GM19043 (cell line): ENCODE data around the gene FUBP1.
A peak's percentile ranks its signal among the peaks of the same experiment; 100 is the strongest.
"Not testable (repeated sequence)": the region's sequence is repeated elsewhere in the genome, so short reads cannot be mapped to it uniquely, and the experiment has no call there.

Experiments
- ATAC-seq: cut with Tn5 transposase; IDR thresholded peaks from one replicate; pipeline ENCODE4 v1.9.1; 2021; ENCODE audit warnings: low read depth; ENCODE audit not compliant: unreplicated experiment

Gene FUBP1

DNA sequence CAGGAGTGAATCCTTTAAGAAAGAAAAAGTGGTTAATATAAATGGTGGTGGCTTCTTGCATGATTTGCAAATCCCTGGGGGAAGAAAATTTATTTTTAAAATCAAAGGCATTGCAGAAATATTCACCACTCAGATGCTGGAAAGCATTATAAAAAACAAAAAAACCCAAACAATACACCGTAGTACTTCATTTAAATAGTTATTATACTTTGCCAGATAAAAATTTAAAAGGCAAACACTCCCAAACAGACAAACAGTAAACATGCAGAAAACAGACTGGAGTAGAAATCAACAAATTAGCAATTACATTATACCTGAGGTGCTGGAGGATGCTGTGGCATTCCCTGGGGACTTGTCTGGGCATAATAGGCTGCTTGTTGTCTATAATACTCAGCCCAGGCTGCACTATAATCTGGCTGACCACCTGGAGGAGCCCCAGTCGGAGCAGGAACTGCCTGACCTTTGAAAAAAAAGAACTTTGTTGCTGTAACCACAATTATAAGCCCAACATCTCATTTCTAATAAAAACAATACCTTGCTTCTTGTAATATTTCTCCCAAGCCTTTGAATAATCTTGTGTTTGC, 29.9 kb downstream of the FUBP1 start:
- ATAC-seq, result no peak

DNA sequence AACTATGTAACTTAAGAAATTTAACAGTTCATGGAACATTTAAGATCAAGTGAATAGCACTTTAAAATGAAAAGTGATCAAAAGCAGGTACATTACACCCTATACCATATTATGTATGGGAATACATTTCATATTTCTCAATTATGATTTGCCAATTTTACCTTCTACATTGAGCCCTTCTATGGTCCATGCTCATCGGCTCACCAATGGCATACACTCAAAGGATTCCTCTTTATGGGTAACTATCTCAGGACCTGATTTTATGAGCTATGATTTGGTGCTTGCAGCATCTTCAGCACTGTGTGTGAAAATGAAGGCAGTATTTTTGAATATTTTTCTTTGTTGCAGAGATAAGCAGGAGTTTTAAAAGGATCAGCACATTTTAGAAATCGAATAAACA, 33.5 kb downstream of the FUBP1 start:
- ATAC-seq, result no peak

DNA sequence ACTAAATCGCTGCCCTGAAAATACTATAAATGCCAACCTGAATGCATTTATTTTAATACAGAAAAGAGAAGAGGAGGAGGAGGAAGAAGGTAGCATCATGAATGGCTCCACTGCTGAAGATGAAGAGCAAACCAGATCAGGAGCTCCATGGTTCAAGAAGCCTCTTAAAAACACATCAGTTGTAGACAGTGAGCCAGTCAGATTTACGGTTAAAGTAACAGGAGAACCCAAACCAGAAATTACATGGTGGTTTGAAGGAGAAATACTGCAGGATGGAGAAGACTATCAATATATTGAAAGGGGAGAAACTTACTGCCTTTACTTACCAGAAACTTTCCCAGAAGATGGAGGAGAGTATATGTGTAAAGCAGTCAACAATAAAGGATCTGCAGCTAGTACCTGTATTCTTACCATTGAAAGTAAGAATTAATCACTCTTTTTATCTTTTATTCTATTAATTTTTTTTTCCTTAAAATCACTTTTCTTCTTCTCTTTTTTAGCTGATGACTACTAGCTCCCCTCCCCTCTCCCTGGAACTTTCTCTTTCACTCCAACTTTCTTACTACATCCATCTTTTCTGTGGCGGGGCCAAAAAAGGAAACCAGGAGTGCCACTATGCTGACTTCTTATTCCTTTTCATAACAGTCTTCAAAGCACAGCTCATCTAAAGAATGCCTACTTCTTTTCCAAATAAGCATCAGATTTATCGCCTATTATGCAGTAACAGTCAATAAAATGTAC, 36.3 kb downstream of the FUBP1 start:
- no peak for ATAC-seq

DNA sequence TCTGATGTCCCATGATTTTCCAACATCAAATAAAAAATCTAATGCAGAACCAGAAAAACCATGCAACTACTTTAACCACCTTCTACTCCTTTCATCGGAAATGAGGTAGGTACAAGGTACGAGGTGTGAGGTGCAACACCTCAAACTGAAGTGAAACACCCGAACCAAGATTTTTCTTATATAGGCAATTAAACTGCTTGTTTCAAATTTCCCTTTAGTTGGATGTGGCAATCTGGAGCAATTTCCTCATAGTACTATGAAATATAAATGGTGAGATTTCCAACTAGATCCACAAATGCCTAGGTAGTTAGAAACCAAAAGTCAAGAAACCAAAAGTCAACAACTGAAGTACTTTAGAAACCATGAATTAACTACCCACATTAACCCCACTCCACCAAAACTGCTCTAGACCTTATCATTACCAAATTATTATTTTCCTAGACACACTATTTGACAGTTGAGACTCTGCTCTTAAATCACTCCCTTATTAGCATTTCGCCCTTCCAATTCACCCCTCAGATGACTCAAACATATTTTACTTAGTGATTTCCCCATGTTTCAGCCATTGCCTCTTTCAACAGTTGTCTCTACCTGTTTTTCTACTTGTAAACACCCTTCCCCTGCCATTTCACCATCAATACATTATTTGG, 37.8 kb downstream of the FUBP1 start:
- ATAC-seq, result no peak

DNA sequence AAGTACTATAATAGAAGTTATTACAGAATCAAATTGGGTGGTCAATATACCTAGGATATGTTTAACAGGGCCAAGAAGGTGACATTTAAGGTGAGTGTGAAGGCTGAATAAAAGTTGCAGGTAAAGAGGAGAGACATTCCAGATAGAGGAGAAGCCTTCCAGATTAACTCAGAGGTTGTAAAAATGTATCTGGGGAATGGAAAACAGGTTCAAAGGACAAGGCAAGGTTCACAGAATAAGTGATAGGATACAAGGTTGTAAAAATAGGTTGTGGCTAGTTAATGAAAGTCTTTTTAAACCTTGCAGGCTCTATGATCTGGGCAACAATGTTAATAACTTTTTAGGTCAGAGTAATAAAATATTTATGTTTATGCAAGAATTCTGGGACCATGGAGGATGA, 40.2 kb downstream of the FUBP1 start:
- ATAC-seq, result no peak

DNA sequence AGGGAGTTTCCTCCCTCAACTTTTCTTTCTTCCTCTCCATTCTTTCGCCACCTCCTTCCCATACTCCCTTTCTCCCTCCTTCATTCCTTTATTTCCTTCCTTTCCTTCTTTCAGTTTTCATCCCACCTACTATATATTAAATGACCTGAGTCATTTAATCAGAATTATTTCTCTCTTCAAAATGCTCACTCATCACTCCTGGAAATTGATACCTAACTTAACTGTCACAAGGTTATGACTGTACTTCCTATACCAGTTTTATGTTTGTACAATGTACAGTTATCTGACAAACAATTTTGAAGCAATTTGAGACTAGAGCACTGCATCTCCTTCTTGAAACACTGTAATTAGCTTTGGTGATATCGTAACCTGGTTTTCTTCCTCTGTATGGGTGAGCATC, 49.1 kb downstream of the FUBP1 start:
- ATAC-seq, result no peak

DNA sequence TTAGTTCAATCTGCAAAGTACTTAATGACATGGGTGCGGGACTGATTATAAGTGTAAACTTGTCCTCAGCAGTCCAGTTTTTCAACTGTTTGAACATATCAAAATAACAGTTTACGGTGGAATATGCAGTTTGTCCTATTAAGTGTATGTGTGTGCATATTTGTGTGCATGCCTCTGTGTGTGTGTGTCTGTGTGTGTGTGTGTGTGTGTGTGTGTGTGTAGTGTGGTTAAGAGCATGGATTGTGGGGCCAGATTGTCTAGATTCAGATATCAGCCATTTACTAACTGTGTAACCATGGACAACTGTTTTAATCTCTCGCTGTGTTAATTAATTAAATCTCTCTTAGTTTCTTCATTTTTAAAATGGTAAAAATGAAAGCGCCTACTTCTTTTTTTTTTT, 51.5 kb downstream of the FUBP1 start:
- no peak for ATAC-seq

DNA sequence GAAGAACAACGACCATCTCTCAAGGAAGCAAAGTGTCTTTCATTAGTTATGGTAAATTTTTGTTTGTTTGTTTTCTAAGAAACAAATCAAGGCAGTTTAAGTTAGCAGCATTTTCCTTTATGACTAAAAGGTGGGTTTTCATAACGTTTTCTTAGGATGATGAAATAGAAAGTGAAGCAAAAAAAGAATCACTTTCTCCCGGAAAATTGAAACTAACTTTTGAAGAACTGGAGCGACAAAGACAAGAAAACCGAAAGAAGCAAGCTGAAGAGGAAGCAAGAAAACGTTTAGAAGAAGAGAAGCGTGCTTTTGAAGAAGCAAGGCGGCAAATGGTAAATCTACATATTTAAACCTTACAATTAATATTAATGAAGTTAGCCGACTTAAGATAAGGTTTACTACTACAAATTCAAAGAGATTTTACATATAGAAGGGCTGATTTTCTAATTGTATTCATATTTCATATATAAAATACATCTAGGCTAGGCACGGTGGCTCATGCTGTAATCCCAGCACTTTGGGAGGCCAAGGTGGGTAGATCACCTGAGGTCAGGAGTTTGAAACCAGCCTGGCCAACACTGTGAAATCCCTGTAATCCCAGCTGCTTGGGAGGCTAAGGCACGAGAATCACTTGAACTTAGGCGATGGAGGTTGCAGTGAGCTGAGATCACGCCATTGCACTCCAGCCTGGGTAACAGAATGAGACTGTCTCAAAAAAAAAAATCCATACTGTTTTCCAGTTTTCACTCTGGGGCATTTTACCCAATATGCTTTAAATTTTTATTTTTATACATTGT, 52.1 kb downstream of the FUBP1 start:
- peak; percentile 63 for ATAC-seq

DNA sequence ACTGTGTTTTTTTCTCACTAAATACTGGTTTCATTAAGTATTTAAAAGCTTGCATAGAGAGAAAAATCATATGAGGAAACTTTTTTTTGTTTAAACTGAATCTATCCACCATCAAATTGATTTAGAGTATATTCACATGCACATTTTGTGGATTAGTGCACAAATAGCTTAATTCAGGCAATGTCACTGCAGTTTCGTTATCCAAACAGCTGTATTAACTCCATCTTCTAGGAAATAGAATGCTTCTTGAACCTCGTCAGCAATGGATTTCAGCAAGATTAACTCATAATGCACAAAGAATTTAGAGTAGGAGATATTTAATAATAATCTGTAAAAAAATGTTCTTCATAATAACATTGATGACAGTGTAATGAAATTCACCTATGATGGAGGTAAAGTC, 52.9 kb downstream of the FUBP1 start:
- ATAC-seq, result no peak

DNA sequence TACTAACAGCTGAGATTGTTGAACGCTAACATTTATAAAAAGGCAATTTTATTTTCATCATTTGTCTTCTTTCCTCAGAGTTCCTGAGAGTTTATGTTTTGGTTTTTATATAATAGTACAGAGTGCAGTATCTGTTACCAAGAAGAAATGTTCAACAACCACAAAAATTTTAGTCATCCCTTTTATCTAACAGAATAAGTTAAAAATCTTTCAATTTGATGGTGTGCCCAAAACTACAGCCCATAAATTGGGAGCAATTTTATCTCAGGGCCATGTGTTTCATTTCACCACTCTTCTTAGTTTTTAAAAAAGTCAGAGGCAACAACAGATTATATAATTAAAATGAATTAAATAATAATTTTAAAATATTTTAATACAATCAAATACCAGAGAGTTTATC, 53.4 kb downstream of the FUBP1 start:
- ATAC-seq, result no peak

DNA sequence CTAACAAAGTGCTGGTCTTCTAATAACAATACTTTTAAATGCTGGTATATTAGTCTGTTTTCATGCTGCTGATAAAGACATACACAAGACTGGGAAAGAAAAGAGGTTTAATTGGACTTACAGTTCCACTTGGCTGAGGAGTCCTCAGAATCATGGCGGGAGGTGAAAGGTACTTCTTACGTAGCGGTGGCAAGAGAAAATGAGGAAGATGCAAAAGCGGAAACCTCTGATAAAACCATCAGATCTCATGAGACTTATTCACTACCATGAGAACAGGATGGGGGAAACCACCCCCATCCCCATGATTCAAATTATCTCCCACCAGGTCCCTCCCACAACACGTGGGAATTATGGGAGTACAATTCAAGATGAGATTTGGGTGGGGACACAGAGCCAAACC, 60.0 kb downstream of the FUBP1 start:
- not testable (repeated sequence) for ATAC-seq

DNA sequence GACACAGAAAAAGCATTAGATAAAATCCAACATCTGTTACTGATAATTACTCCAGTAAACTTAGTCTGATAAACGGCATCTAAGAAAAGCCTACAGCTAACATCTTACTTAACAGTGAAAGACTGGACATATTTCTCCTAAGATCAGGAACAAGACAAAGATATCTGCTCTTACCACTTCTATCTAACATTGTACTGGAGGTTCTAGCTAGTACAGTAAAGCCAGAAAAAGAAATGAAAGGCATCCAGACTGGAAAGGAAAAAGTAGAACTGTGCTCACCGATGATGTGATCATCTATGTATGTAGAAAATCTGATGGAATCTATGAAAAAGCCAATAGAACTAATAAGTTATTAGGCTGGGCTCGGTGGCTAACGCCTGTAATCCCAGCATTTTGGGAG, 68.8 kb downstream of the FUBP1 start:
- no peak for ATAC-seq

DNA sequence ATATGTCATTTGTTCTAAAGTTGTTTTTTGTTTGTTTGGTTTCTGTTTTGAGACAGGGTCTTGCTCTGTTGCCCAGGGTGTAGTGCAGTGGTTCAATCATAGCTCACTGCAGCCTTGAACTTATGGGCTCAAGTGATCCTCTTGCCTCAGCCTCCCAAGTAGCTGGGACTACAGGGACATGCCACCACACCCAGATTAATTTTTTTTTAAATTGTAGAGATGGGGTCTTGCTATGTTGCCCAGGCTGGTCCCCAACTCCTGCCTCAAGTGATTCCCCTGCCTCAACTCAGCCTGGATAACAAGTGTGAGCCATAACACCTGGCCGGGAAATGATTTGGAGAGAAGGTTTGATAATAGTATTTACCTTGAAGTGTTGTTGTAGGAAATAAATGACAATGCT, 72.2 kb downstream of the FUBP1 start:
- no peak for ATAC-seq

DNA sequence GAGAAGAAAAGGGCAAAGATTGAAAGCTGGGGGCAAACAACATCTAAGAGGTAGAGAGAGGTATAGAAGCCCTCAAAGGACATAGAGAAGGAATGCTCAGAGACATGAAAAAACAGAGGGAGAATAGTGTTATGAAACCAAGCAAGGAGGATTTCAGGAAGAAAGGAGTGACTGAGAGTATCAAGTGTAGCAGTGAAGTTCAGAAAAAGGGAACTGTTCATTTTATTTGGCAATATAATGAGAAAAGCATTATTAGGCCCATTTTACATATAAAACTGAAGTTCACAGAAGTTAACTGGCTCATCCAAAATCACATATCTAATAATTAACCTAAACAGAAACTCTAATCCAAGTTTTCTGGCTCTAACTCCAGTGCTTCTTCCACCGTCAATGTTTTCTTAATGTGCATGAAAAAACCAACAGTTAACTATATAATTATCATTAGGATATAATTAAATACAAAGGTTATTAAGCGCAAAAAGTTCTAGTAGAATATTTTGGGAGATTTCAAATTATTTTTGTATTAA, 72.8 kb downstream of the FUBP1 start:
- no peak for ATAC-seq

DNA sequence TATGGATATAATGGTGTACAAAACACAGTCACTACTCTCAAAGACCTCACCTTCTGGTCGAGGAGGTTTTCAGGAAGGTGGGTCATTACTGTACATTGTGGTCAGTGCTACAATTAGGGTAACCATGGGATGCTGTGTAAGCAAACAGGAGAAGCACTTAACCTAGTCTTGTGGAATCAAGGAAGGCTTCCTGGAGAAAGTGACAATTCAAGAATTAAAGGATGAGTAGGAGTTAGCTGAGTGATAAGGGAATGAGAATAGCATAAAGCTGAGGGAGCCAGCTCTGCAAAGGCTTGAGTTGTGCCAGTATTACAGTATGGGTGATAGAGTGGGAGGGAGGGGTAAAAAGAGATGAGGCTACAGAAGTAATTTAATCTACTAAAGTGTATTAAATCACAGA, 73.3 kb downstream of the FUBP1 start:
- no peak for ATAC-seq

DNA sequence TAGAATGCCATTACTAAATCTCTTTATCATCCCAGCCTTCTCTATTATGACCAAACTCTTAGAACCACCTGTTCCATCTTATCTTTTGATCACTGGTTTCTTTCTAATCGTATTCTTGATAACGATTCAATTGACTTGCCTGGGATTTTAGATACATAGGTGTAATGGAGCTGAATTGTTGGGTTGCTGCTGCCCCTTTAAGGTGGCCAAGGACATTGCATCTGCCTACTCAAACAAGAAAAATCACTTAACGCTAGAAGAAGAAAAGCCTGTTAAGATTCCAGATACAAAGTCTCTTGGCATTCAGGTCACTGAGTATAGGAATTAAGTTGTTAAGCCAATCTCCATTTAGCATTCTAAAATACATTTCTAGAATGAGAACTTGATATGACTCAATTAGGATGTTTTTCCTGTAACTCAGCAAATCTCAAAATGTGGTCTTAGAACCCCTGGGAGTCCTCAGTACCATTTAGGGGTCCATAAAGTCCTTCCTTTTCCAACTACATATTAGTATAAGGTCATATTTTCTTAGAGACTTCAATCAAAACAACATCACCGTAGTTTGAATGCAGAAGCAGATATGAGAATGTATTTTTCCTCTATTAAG, 78.1 kb downstream of the FUBP1 start:
- no peak for ATAC-seq

DNA sequence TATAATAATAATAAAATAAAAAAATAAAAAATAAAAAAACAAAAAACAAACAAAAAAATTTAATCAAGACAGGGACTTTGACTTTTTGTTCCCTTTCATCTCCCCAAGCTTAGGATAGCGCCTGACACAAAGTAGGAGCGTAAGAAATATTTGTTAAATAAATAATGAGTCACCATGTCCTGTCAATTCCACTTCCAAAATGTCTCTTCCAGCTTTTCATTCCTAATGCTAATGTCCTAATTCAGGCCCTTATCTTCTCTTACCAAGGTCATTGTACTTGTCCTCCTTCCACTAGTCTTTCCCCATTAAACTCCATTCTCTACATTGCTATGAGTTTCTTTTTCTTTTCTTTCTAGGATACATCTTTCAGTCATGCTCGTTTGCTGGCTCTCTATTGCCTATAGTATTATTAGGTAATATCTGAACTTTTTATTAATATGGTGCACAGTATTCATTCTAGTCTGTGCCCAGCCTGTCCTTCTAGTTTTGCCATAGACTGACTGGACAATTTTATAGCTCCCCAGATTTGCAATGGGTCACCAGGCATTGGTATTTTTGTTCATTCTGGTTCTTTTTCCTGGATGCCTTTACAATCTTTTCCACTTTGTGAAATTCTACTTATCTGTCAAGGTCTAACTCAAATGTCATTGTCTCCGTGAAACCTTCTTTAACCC, 79.1 kb downstream of the FUBP1 start:
- no peak for ATAC-seq
